ENCODE measurements around the gene MDP1.
"Not testable (repeated sequence)": the region's sequence is repeated elsewhere in the genome, so short reads cannot be mapped to it uniquely, and the experiment has no call there.

Gene MDP1

GRCh38 chr14:24219521-24219920 lies 3.7 kb upstream of the MDP1 start:
- ATAC-seq (no peak), DNase-seq (no peak)
- H3K4me1 Mint-ChIP-seq: peaks cover 30% of the 10 kb centered on the region
- H3K27ac Mint-ChIP-seq: peak overlapping the region; percentile 48 to 74
- no peaks in the 10 kb centered on the region for H3K27me3 Mint-ChIP-seq
- H3K9me3 Mint-ChIP-seq: no peaks in the 10 kb centered on the region
- no peak overlapping the region for H3K4me3 Mint-ChIP-seq

DNA sequence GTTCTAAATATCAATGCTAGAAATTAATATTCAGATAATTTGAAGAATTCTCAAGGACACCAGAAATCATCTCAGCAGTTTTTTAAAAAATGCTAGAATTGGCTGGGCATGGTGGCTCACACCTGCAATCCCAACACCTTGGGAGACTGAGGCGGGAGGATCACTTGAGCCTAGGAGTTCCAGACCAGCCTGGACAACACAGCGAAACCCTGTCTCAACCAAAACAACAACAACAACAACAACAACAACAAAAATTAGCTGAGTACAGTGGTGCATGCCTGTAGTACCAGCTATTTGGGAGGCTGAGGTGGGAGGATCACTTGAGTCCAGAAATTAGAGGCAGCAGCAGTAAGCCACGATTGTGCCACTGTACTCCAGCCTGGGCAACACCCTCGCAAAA lies 3.2 kb upstream of the MDP1 start:
- DNase-seq (no peak), ATAC-seq (no peak)
- Mint-ChIP-seq H3K27me3 (no peaks in the 10 kb centered on the region), H3K4me3 (no peak overlapping the region), H3K27ac (no peak overlapping the region), H3K4me1 (peaks cover 31% of the 10 kb centered on the region), H3K9me3 (no peaks in the 10 kb centered on the region)

GRCh38 chr14:24216876-24217275 lies 1.0 kb upstream of the MDP1 start:
- ATAC-seq, H3K4me3 Mint-ChIP-seq, H3K27me3 Mint-ChIP-seq, H3K9me3 Mint-ChIP-seq, DNase-seq: not testable (repeated sequence)
- peaks cover 53% of the 10 kb centered on the region for H3K4me1 Mint-ChIP-seq
- H3K27ac Mint-ChIP-seq: peak overlapping the region in 1 of 2 donors; percentile 88

DNA sequence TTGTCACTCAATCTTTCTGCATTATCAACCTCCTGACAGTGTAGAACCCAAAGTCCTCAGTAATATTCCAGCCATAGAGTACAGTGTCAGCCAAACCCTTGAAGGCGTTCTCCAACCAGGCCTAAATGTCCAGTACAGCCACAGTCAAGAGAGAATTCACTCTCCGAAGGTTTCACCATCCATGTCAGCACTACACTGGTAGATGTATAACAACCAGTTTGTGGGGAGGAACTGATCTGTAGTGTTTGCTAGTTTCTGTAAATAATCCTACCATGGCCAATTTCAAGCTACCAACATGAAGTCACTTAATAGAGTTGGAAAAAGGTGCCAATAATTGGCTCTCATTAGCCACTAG lies 456 bp upstream of the MDP1 start:
- Mint-ChIP-seq H3K27ac (peak overlapping the region; percentile 50 to 89), H3K4me3 (peak overlapping the region; percentile 92 to 94), H3K27me3 (no peaks in the 10 kb centered on the region), H3K9me3 (no peaks in the 10 kb centered on the region), H3K4me1 (peaks cover 59% of the 10 kb centered on the region)
- DNase-seq: no peak
- no peak for ATAC-seq

DNA sequence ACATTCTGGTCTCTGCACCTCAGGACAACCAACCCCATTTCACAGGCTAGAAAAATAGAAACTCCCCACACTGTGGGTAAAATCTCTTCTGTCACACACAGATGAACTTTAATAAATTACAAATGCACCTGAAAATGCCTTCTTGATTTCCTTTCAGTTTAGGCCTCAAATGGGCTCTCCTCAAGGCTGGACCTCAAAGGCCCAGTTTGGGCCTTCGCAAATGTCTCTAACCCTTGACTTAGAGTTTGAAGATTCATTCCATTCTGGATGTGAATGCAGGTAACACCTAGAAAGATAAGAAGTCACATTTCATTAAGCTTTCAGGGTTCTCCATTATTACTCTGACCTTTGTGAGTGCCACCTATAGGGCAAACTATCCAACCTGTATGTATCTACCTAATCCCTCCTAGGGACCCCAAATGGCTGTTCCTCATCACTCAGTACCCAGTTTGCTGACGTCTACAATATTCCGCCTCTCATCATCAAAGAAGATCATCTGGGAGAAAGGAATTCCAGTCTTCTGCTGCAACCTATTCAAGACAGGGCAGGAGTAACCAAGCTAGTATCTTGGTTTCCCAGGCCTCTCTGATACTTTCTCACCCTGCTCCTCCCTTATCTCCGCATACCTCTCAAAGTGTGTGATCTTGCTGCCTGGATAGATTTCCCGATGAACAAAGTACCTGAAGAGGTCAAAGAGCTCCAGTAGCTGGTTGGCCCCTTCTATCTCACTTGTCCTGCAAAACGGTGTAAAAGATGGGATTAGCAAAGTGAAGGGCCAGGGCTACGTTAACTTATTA lies 1.8 kb downstream of the MDP1 start:
- ATAC-seq: no peak
- Mint-ChIP-seq H3K9me3 (no peaks in the 10 kb centered on the region), H3K4me3 (peak overlapping the region; percentile 92 to 94), H3K27ac (peak overlapping the region; percentile 98), H3K4me1 (peaks cover 67% of the 10 kb centered on the region), H3K27me3 (no peaks in the 10 kb centered on the region)
- no peak for DNase-seq

DNA sequence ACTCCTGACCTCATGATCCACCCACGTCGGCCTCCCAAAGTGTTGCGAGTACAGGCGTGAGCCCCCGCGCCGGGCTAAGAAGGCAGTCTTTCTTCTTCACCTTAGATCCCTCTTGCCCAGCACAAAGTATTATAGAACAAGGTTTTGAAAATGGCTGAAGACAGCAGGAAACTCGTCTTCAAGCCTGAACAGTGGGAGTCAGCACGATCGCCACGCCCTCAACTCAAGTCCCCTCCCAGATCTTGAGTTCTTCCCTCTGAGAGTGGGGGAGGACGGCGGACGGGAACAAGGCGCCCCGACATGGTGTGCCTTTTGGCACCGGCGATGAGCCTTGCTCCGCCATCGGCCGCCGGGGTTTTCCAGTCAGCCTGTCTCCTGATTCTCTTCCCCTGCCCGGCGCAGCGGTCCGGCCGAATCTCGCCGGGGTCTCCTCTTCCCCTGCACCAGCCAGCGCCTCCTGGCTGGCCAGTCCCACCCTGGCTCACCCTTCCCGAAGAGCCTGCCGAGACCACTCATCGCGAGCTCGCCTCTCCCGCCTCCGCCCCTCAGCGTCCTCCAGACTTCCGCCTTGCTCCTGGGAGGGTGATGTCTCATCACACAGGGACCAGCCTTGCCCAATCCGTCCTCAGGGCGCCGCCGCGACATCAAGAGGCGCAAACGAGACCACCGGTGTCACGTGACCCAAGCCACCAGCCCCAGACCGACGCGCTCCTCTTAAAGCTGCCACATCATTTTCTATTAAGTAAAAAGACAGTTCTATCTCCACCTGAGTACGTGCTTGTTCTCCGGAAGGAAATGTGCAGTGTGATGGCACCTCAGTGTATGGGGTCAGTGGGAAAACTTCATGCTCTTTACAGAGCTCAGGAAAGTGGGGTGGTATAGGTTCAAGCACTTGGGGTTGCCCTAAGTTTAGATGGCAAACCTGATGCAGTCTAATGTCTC lies 2.7 kb downstream of the MDP1 start, which contains the start of gene CHMP4A:
CHMP4A (minus strand) TSS at position 565 of the 942 bp plus-strand sequence; CDS start at position 516, 49 bp downstream.
- Mint-ChIP-seq H3K4me3 (peak within 1 kb of the TSS; percentile 92 to 94), H3K4me1 (peaks cover 67% of the 10 kb centered on the region), H3K27me3 (no peaks in the 10 kb centered on the region), H3K9me3 (no peaks in the 10 kb centered on the region), H3K27ac (peak within 1 kb of the TSS; percentile 98)
- ATAC-seq (peak; percentile 86), DNase-seq (peak; percentile 94 to 97)

GRCh38 chr14:24211311-24211710 lies 4.6 kb downstream of the MDP1 start:
- H3K4me1 Mint-ChIP-seq: peaks cover 77% of the 10 kb centered on the region
- no peaks in the 10 kb centered on the region for H3K27me3 Mint-ChIP-seq
- H3K9me3 Mint-ChIP-seq: no peaks in the 10 kb centered on the region
- H3K27ac Mint-ChIP-seq: peak overlapping the region; percentile 57 to 73
- no peak for DNase-seq
- H3K4me3 Mint-ChIP-seq: peak overlapping the region in 1 of 2 donors; percentile 94
- ATAC-seq: no peak

DNA sequence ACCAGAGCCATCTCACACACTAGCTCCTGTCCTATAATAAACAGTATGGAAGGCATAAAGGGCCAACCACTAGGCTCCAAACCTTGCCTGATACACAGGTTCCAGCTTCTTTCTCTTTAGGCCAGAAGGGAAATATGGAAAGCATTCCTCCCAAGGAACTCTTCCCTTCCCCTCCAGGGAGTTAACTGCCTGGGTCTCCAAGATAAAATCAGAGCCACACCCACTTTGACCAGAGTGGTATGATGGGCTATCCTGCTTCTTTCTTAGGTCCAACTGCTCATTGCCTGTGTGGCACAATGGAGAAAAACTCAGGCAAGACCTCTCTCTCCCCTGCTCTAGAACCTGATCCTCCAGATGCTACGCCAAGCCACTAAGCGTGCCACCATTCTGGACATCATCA lies 8.2 kb downstream of the MDP1 start:
- Mint-ChIP-seq H3K4me3 (no peak overlapping the region), H3K27ac (peak overlapping the region in 1 of 2 donors; percentile 57), H3K4me1 (peaks cover 51% of the 10 kb centered on the region), H3K27me3 (no peaks in the 10 kb centered on the region), H3K9me3 (peaks cover 6% of the 10 kb centered on the region in 2 donors)
- ATAC-seq (no peak), DNase-seq (no peak)

DNA sequence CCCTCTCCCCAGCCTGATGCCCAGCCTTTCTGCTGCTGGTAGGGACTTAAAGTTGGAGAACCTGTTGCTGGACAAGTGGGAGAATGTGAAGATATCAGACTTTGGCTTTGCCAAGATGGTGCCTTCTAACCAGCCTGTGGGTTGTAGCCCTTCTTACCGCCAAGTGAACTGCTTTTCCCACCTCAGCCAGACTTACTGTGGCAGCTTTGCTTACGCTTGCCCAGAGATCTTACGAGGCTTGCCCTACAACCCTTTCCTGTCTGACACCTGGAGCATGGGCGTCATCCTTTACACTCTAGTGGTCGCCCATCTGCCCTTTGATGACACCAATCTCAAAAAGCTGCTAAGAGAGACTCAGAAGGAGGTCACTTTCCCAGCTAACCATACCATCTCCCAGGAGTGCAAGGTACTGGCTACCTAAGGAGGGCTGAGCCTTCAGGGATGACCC lies 8.7 kb downstream of the MDP1 start:
- Mint-ChIP-seq H3K27me3 (no peaks in the 10 kb centered on the region), H3K27ac (peak overlapping the region in 1 of 2 donors; percentile 4), H3K4me1 (peaks cover 46% of the 10 kb centered on the region), H3K4me3 (no peak overlapping the region), H3K9me3 (peaks cover 7 to 8% of the 10 kb centered on the region in 2 donors)
- DNase-seq (no peak), ATAC-seq (no peak)

DNA sequence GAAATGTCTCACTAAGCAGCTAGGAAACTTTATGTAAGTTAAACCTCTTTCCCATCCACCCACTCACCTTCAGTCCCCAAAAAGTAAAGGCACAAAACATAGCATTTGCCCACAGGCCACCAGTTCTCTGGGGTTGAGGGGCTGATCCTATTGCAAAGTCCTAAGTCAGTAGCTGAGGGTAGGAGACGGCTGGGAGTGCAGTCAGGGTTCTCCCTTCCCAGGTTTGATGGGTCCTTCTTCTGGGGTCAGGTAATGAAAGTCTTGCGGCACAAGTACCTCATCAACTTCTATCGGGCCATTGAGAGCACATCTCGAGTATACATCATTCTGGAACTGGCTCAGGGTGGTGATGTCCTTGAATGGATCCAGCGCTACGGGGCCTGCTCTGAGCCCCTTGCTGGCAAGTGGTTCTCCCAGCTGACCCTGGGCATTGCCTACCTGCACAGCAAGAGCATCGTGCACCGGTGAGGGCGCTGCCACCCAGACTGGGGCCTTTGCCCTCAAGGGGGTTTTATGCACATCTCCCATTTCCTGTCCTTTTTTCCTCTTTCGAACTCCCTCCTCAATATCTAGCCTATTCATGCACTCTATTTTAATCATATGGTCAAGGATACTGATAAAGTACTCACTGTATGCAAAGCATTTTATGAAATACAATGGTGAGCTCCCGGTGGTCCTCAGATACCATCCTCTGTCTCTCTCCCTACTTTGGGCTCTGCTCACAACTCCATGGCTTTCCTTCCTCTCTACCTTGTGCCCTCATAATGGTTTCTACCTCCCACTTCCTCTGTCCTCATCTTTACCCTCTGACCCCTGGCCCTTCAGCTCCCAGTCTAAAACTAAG lies 9.4 kb downstream of the MDP1 start:
- ATAC-seq: no peak

GRCh38 chr14:24204163-24205146 lies 11.4 kb downstream of the MDP1 start:
- peaks cover 35% of the 10 kb centered on the region for H3K4me1 Mint-ChIP-seq
- no peak overlapping the region for H3K4me3 Mint-ChIP-seq
- H3K27ac Mint-ChIP-seq: peak overlapping the region in 1 of 2 donors; percentile 10
- peaks cover 13 to 17% of the 10 kb centered on the region in 2 donors for H3K9me3 Mint-ChIP-seq
- no peaks in the 10 kb centered on the region for H3K27me3 Mint-ChIP-seq
- DNase-seq (no peak), ATAC-seq (no peak)

More for the DNA sequence above, 9.4 kb downstream of the MDP1 start:
- H3K4me3 Mint-ChIP-seq: no peak overlapping the region
- peaks cover 9 to 11% of the 10 kb centered on the region in 2 donors for H3K9me3 Mint-ChIP-seq
- H3K27me3 Mint-ChIP-seq: no peaks in the 10 kb centered on the region
- no peak for DNase-seq
- H3K27ac Mint-ChIP-seq: peak overlapping the region in 1 of 2 donors; percentile 4
- peaks cover 41% of the 10 kb centered on the region for H3K4me1 Mint-ChIP-seq

DNA sequence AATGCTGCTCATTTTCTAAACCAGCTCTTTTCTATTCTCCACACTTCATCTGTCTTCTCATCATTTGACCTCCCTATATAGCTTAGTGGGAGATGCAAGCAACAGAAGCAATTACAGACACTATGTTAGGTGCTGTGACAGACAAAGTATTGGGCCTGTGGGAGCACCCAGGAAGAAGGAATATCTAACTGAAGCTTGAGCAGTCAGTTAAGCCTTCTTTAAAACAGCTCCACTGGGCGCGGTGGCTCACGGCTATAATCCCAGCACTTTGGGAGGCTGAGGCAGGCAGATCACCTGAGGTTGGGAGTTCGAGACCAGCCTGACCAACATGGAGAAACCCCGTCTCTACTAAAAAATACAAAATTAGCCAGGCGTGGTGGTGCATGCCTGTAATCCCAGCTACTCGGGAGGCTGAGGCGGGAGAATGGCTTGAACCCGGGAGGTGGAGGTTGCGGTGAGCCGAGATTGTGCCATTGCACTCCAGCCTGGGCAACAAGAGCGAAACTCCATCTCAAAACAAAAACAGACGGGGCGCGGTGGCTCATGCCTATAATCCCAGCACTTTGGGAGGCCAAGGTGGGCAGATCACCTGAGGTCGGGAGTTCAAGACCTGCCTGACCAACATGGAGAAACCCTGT lies 12.5 kb downstream of the MDP1 start:
- Mint-ChIP-seq H3K9me3 (peaks cover 13 to 17% of the 10 kb centered on the region in 2 donors), H3K4me1 (peaks cover 46% of the 10 kb centered on the region)
- H3K27me3 Mint-ChIP-seq, ATAC-seq, DNase-seq, H3K27ac Mint-ChIP-seq, H3K4me3 Mint-ChIP-seq: not testable (repeated sequence)

DNA sequence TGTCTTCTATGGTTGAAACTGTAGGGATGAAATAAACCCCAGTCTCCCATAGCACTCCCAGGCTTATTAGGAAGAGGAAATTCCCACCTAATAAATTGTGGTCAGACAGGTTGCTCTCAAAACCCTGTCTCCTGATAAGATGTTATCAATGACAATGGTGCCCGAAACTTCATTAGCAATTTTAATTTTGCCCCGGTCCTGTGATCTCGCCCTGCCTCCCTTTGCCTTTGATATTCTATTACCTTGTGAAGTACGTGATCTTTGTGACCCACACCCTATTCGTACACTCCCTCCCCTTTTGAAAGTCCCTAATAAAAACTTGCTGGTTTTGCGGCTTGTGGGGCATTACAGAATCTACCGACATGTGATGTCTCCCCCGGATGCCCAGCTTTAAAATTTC lies 13.3 kb downstream of the MDP1 start:
- H3K4me3 Mint-ChIP-seq, H3K27me3 Mint-ChIP-seq, H3K27ac Mint-ChIP-seq, ATAC-seq, DNase-seq: not testable (repeated sequence)
- Mint-ChIP-seq H3K4me1 (peaks cover 42% of the 10 kb centered on the region), H3K9me3 (peaks cover 13 to 17% of the 10 kb centered on the region in 2 donors)

Data from stimulated activated naive CD8-positive, alpha-beta T cell treated with anti-CD3 and anti-CD28 coated beads, Interleukin-15, amount 100 ng/mL, for 72 hours (primary cell).